ENCODE results near the gene CYSRT1. TPM values are rescaled to one million over a fixed set of nuclear protein-coding genes. Genes with fewer than 3 reads are reported as not detected.
A peak's percentile ranks its signal among the peaks of the same experiment; 100 is the strongest.

Gene CYSRT1
- polyA plus RNA-seq, 3 donors, result 0.17 TPM; not detected in 2

GRCh38 chr9:137256362-137256761 lies 31.4 kb downstream of the CYSRT1 start:
- Histone ChIP-seq H2AFZ (ENCODE audit: insufficient read depth, low read depth, low read length, poor library complexity, severe bottlenecking) (no peak overlapping the region), H3K36me3 (replicated peaks in 1 of 2; ENCODE audit: control insufficient read depth in 1 of 2, insufficient read depth in 2 of 2, low read length in 2 of 2) (peaks cover 12 to 21% of the 10 kb centered on the region in 2 donors), H3K4me3 (replicated peaks in 1 of 3; ENCODE audit: low read depth in 2 of 3, low read length in 3 of 3) (peak overlapping the region in 1 of 3 experiments; percentile 94), H3K27ac (ENCODE audit: low read depth in 1 of 2, low read length in 2 of 2) (no peak overlapping the region), H3K79me2 (ENCODE audit: insufficient read depth, low read length) (peaks cover 19% of the 10 kb centered on the region), H3K9me3 (replicated peaks in 1 of 2; ENCODE audit: control insufficient read depth in 1 of 2, insufficient read depth in 1 of 2, low read length in 2 of 2) (no peaks in the 10 kb centered on the region), H3K27me3 (ENCODE audit: control insufficient read depth in 2 of 2, insufficient read depth in 2 of 2, low read length in 2 of 2) (no peaks in the 10 kb centered on the region), H4K20me1 (ENCODE audit: insufficient read depth, low read length) (peaks cover 25% of the 10 kb centered on the region), H3K4me1 (ENCODE audit: control insufficient read depth in 1 of 2, insufficient read depth in 2 of 2, low read length in 2 of 2) (peaks cover 19 to 27% of the 10 kb centered on the region in 2 donors), H3K4me2 (replicated peaks; ENCODE audit: extremely low read depth, low read length, poor library complexity, severe bottlenecking) (peak overlapping the region; percentile 98), H3K9ac (ENCODE audit: insufficient read depth, low read length, poor library complexity, severe bottlenecking) (peak overlapping the region; percentile 76)
- Mint-ChIP-seq H3K36me3 (peaks cover 15 to 35% of the 10 kb centered on the region in 2 donors), H3K27me3 (ENCODE audit: low read depth in 3 of 3) (peaks cover 0 to 6% (median 6%) of the 10 kb centered on the region in 3 donors), H3K4me3 (peak overlapping the region; percentile 87 to 91), H3K27ac (peak overlapping the region in 3 of 7 donors; percentile 13 to 37 (median 28)), H3K9me3 (no peaks in the 10 kb centered on the region), H3K4me1 (peaks cover 18% of the 10 kb centered on the region)
- WGBS (ENCODE audit: insufficient coverage), result 95% methylated on average over 13 of the region's 15 CpGs
- intact Hi-C loops (cut with micrococcal nuclease), result no loop called here
- no peak for TF ChIP-seq CTCF (IDR thresholded peaks at IDR 0.05)
- no peak for DNase-seq

DNA sequence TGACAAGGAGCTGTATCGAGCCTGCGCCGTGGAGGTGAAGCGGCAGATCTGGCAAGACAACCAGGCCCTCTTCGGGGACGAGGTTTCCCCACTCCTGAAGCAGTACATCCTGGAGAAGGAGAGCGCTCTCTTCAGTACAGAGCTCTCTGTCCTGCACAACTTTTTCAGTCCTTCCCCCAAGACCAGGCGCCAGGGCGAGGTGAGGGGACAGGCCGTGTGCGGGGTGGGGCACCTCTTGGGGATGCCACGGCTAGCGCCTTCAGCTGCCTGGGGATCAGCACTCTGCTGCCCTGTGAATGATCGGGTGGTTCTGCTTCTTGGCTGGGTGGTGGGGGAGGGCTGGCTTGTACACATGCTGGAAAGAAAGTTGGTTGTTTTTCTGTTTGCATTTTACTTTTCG lies 31.9 kb downstream of the CYSRT1 start:
- H3K4me1 Mint-ChIP-seq, result peaks cover 18% of the 10 kb centered on the region
- 96% methylated on average over 9 of the region's 15 CpGs for WGBS (ENCODE audit: insufficient coverage)
- H3K27me3 Mint-ChIP-seq (ENCODE audit: low read depth in 3 of 3), result peaks cover 0 to 6% (median 6%) of the 10 kb centered on the region in 3 donors
- H3K36me3 Mint-ChIP-seq, result peaks cover 19 to 40% of the 10 kb centered on the region in 2 donors
- H3K9me3 ChIP-seq (replicated peaks in 1 of 2; ENCODE audit: control insufficient read depth in 1 of 2, insufficient read depth in 1 of 2, low read length in 2 of 2), result no peaks in the 10 kb centered on the region
- no peaks in the 10 kb centered on the region for H3K27me3 ChIP-seq (ENCODE audit: control insufficient read depth in 2 of 2, insufficient read depth in 2 of 2, low read length in 2 of 2)
- no peak overlapping the region for H3K4me3 Mint-ChIP-seq
- intact Hi-C loops (cut with micrococcal nuclease), result no loop called here
- peak overlapping the region; percentile 98 for H3K4me2 ChIP-seq (replicated peaks; ENCODE audit: extremely low read depth, low read length, poor library complexity, severe bottlenecking)
- no peak overlapping the region for H3K9ac ChIP-seq (ENCODE audit: insufficient read depth, low read length, poor library complexity, severe bottlenecking)
- peak overlapping the region in 1 of 7 donors; percentile 28 for H3K27ac Mint-ChIP-seq
- no peak for TF ChIP-seq CTCF (IDR thresholded peaks at IDR 0.05)
- H3K9me3 Mint-ChIP-seq, result peaks cover 0 to 3% (median 0%) of the 10 kb centered on the region in 7 donors
- no peak overlapping the region for H2AFZ ChIP-seq (ENCODE audit: insufficient read depth, low read depth, low read length, poor library complexity, severe bottlenecking)
- H3K4me1 ChIP-seq (ENCODE audit: control insufficient read depth in 1 of 2, insufficient read depth in 2 of 2, low read length in 2 of 2), result peaks cover 19 to 27% of the 10 kb centered on the region in 2 donors
- peaks cover 25% of the 10 kb centered on the region for H4K20me1 ChIP-seq (ENCODE audit: insufficient read depth, low read length)
- no peak overlapping the region for H3K4me3 ChIP-seq (replicated peaks in 1 of 3; ENCODE audit: low read depth in 2 of 3, low read length in 3 of 3)
- H3K36me3 ChIP-seq (replicated peaks in 1 of 2; ENCODE audit: control insufficient read depth in 1 of 2, insufficient read depth in 2 of 2, low read length in 2 of 2), result peaks cover 12 to 21% of the 10 kb centered on the region in 2 donors
- H3K79me2 ChIP-seq (ENCODE audit: insufficient read depth, low read length), result peaks cover 19% of the 10 kb centered on the region
- H3K27ac ChIP-seq (ENCODE audit: low read depth in 1 of 2, low read length in 2 of 2), result no peak overlapping the region
- no peak for DNase-seq
